Ectodermal cell (in vitro differentiated cells): ENCODE data around the gene EIF4G3.

Source experiments
- H3K27ac ChIP-seq: 2 replicates; pipeline ENCODE4 v1.7.0; 2013; ENCODE audit warnings: mild to moderate bottlenecking, low read depth, low read length; ENCODE audit not compliant: insufficient read depth, poor library complexity, severe bottlenecking
- H3K27me3 ChIP-seq: 2 replicates; pipeline ENCODE4 v1.7.0; 2013; ENCODE audit warnings: mild to moderate bottlenecking, low read length; ENCODE audit not compliant: insufficient read depth, control insufficient read depth, poor library complexity, severe bottlenecking
- H3K36me3 ChIP-seq: one replicate; pipeline ENCODE4 v1.7.0; 2013; ENCODE audit warnings: low read length; ENCODE audit not compliant: control insufficient read depth, insufficient read depth
- H3K4me1 ChIP-seq: one replicate; pipeline ENCODE4 v1.7.0; 2013; ENCODE audit warnings: low read length; ENCODE audit not compliant: control insufficient read depth, insufficient read depth
- H3K4me3 ChIP-seq: 2 replicates; pipeline ENCODE4 v1.7.0; 2013; ENCODE audit warnings: low read depth, low read length, control low read depth; ENCODE audit not compliant: insufficient read depth
- H3K9me3 ChIP-seq: 2 replicates; pipeline ENCODE4 v1.7.0; 2013; ENCODE audit warnings: mild to moderate bottlenecking, low read length, moderate library complexity; ENCODE audit not compliant: control insufficient read depth
- WGBS, 2 experiments: methylation state at CpG; one replicate each; pipeline ENCODE4 v1.1.7; 2013; ENCODE audit warnings: missing lambda C conversion rate in 2 of 2; 5-methylcytosine and 5-hydroxymethylcytosine counted together

Gene EIF4G3

GRCh38 chr1:21084111-21084810, 92.4 kb downstream of the EIF4G3 start:
- whole genome bisulfite sequencing, 2 experiments = 84 to 88% methylated on average over 4 of the region's 4 CpGs
- no peaks in the 10 kb centered on the region for H3K36me3 ChIP-seq

DNA sequence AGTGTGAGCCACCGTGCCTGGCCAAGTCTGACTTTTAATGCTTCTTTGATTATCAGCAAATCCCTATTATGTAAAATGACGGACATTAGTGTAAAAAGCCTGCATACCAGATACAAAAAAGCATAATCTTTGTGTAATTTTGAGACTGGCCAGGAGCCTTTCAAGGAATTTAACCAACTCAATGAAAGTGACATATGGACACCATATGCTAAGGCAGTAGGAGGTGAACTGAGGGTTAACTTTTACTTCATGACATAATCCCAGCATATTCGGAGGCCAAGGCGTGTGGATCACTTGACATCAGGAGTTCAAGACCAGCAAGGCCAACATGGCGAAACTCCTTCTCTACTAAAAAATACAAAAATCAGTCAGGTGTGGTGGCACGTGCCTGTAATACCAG, 94.6 kb downstream of the EIF4G3 start:
- no peaks in the 10 kb centered on the region for H3K36me3 ChIP-seq
- no peaks in the 10 kb centered on the region for H3K9me3 ChIP-seq
- H3K27me3 ChIP-seq = no peaks in the 10 kb centered on the region
- H3K27ac ChIP-seq = no peak overlapping the region
- H3K4me1 ChIP-seq = no peaks in the 10 kb centered on the region
- 91 to 94% methylated on average over 6 of the region's 6 CpGs for WGBS, 2 experiments
- no peak overlapping the region for H3K4me3 ChIP-seq

More at GRCh38 chr1:21084111-21084810, 92.4 kb downstream of the EIF4G3 start:
- H3K27me3 ChIP-seq = no peaks in the 10 kb centered on the region
- no peak overlapping the region for H3K27ac ChIP-seq
- H3K9me3 ChIP-seq = no peaks in the 10 kb centered on the region
- no peak overlapping the region for H3K4me3 ChIP-seq
- no peaks in the 10 kb centered on the region for H3K4me1 ChIP-seq

- Histone ChIP-seq H3K9me3 (no peaks in the 10 kb centered on the region), H3K4me3 (no peak overlapping the region), H3K27ac (no peak overlapping the region), H3K36me3 (no peaks in the 10 kb centered on the region), H3K27me3 (no peaks in the 10 kb centered on the region), H3K4me1 (no peaks in the 10 kb centered on the region)
Measured at GRCh38 chr1:21077085-21077484, 99.6 kb downstream of the EIF4G3 start.

GRCh38 chr1:21072721-21073120, 104.0 kb downstream of the EIF4G3 start:
- Histone ChIP-seq H3K27me3 (no peaks in the 10 kb centered on the region), H3K27ac (no peak overlapping the region), H3K4me1 (no peaks in the 10 kb centered on the region), H3K9me3 (no peaks in the 10 kb centered on the region), H3K36me3 (no peaks in the 10 kb centered on the region), H3K4me3 (no peak overlapping the region)
- 96 to 100% methylated on average over 2 to 3 of the region's 3 CpGs for WGBS, 2 experiments

DNA sequence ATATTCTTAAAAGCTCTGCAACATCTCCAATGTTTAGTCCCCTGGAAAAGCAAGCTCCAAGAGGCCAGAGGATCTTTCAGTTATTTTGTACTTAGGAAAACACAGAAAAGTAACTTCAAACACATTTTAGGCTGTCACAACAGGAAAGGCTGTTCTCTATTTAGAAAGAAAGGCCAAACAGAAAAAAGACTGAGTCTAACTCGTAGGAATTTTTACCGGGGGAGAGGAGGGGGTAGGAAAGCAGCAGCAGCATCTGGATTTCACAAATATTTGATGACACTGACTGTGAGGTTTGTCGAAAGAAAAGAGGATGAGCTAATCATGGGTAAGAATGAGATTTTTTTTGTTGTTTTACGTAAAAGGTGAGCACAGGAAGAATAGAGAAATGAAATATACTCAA, 107.1 kb downstream of the EIF4G3 start:
- 68 to 81% methylated on average over 3 to 4 of the region's 4 CpGs for WGBS, 2 experiments
- H3K27ac ChIP-seq = peak overlapping the region; percentile 22
- H3K4me3 ChIP-seq = no peak overlapping the region
- H3K4me1 ChIP-seq = no peaks in the 10 kb centered on the region
- no peaks in the 10 kb centered on the region for H3K36me3 ChIP-seq
- no peaks in the 10 kb centered on the region for H3K9me3 ChIP-seq
- H3K27me3 ChIP-seq = no peaks in the 10 kb centered on the region

- Histone ChIP-seq H3K27me3 (no peaks in the 10 kb centered on the region), H3K27ac (no peak overlapping the region), H3K4me3 (no peak overlapping the region), H3K9me3 (no peaks in the 10 kb centered on the region), H3K4me1 (no peaks in the 10 kb centered on the region), H3K36me3 (no peaks in the 10 kb centered on the region)
Measured at GRCh38 chr1:21068937-21069336, 107.8 kb downstream of the EIF4G3 start.

DNA sequence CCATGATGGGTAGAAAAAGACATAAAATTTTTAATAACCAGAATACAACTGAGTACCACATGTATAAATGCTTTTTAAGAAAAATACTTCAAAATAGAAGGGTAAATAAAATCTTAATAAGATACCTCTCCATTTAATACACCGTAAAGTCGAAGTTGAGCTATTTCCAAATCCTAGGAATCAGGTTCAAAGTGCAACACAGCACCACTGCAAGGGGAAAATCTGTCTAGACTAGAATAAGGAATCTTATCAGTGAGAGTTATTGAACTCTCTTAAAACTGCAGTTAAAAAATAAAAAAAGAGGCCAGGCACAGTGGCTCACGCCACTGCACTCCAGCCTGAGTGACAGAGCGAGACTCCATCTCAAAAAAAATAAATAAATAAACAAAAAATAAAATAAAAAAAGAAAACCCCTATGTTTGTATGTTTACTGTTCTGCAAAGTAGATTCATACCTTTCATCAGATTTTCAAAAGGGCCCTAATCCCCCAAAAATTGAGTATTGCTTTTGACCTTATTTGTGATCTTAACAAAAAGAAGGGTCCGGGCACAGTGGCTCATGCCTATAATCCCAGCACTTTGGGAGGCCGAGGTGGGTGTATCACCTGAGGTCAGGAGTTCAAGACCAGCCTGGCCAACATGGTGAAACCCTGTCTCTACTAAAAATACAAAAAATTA, 109.0 kb downstream of the EIF4G3 start:
- whole genome bisulfite sequencing, 2 experiments = 97 to 98% methylated on average over 4 of the region's 6 CpGs
- Histone ChIP-seq H3K9me3 (no peaks in the 10 kb centered on the region), H3K36me3 (no peaks in the 10 kb centered on the region), H3K4me3 (no peak overlapping the region), H3K27ac (no peak overlapping the region), H3K4me1 (no peaks in the 10 kb centered on the region), H3K27me3 (no peaks in the 10 kb centered on the region)

GRCh38 chr1:21066356-21067012, 110.2 kb downstream of the EIF4G3 start:
- H3K36me3 ChIP-seq = no peaks in the 10 kb centered on the region
- no peak overlapping the region for H3K27ac ChIP-seq
- no peak overlapping the region for H3K4me3 ChIP-seq
- no peaks in the 10 kb centered on the region for H3K9me3 ChIP-seq
- WGBS, 2 experiments = 98 to 100% methylated on average over 1 to 2 of the region's 3 CpGs
- no peaks in the 10 kb centered on the region for H3K27me3 ChIP-seq
- H3K4me1 ChIP-seq = no peaks in the 10 kb centered on the region

DNA sequence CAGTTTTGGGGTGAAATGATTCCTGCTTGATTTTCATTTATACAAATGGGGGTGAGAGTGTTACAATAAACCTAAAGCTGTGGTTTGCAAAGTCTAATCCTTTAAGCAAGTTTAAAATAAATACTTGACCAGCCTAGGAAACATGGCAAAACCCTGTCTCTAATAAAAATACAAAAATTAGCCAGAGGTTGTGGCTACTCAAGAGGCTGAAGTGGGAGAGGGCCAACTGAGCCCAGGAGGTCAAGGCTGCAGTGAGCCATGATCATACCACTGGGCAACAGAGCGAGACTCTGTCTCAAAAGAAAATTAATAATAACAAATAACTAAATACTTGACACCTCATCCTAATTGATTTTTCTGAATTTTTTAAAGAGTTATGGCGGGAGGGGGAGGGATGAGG, 110.8 kb downstream of the EIF4G3 start:
- Histone ChIP-seq H3K4me3 (no peak overlapping the region), H3K4me1 (no peaks in the 10 kb centered on the region), H3K27me3 (no peaks in the 10 kb centered on the region), H3K9me3 (no peaks in the 10 kb centered on the region), H3K27ac (no peak overlapping the region), H3K36me3 (no peaks in the 10 kb centered on the region)
- whole genome bisulfite sequencing, 2 experiments = 100% methylated on average over 1 of the region's 2 CpGs; no CpG with 5 or more reads in 1 of the 2 experiments

- WGBS, 2 experiments = 95 to 96% methylated on average over 3 of the region's 3 CpGs
- no peak overlapping the region for H3K27ac ChIP-seq
- no peak overlapping the region for H3K4me3 ChIP-seq
- no peaks in the 10 kb centered on the region for H3K27me3 ChIP-seq
- no peaks in the 10 kb centered on the region for H3K36me3 ChIP-seq
- H3K4me1 ChIP-seq = no peaks in the 10 kb centered on the region
- no peaks in the 10 kb centered on the region for H3K9me3 ChIP-seq
Measured at GRCh38 chr1:21064057-21064456, 112.6 kb downstream of the EIF4G3 start.
